SK-N-MC (cell line): Measurements from ENCODE around the gene COL11A1.

Source experiments
- EZH2 ChIP-seq: fragments of 200-600 bp; sonication (generic); IDR thresholded peaks from one replicate; pipeline ENCODE4 v1.6.1; 2017; ENCODE audit warnings: antibody characterized with exemption
- FOXP2 ChIP-seq: optimal IDR thresholded peaks from 2 replicates; pipeline ENCODE3; 2011; ENCODE audit warnings: mild to moderate bottlenecking, moderate library complexity; ENCODE audit not compliant: insufficient read depth; ENCODE audit errors: extremely low read length, control extremely low read depth
- POLR2AphosphoS5 ChIP-seq: IDR thresholded peaks from 2 replicates; pipeline ENCODE4 v1.6.1; 2012; ENCODE audit warnings: mild to moderate bottlenecking, low read depth, low read length, borderline replicate concordance

DNA sequence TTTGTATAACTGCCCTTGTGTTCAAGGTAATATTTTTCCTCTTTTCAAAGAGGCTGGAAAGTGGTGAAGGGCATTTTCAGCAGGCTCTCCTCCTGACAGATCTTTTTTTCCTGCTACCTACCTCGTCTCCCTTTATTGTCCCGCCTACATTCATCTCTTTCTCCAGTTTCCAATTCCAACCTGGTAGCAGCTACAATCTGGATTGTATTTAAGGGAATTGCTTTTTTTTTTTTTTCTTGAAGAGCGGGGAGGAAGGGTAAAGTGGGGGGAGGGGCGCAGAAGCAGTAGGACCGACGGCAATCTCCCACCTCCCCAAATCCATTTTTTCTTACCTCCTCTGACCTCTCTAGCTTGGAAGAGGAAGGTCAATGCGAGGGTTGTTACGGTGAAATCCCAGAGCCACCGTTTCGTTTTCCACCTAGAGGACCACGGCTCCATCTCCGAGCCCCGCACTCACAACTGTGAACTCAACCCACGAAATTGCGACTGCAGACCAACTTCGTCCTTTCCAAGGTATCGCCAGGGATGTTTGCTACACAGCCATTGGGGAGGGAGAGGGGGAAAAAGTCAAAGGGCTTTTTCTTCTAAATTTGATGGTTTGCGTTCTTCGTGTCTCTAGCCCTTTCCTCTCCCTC, 464 bp downstream of the COL11A1 start:
- TF ChIP-seq FOXP2 = no peak
- TF ChIP-seq POLR2AphosphoS5 = no peak
- no peak for TF ChIP-seq EZH2
